GM12878 (cell line): ENCODE measurements around the gene BIRC3. TPM values are rescaled to one million over a fixed set of nuclear protein-coding genes. Genes with fewer than 3 reads are reported as not detected.

Experiments
- ATAC-seq: fragments of 200-7000 bp; cut with Tn5 transposase; 3 replicates; pipeline ENCODE4 v1.9.1; 2020; ENCODE audit warnings: mild to moderate bottlenecking, moderate library complexity
- BruUV-seq: library from RNA; stranded (reverse); fragments of 400-500 nt; replicated peaks from 2 replicates; lab custom pipeline; 2021; lab: Mats Ljungman, UMichigan
- CTCF ChIA-PET: fragments of 300-600 bp; sonication (Branson Sonifier 250); formaldehyde crosslinking; extraction: SDS; loops from one replicate; lab custom pipeline; 2021; ENCODE audit warnings: inconsistent platforms; lab: Yijun Ruan, JAX
- POLR2A ChIA-PET: fragments of 350-600 bp; formaldehyde crosslinking; extraction: SDS; loops from one replicate; lab custom pipeline; 2021; ENCODE audit warnings: inconsistent platforms; lab: Charles Lee
- RAD21 ChIA-PET: fragments of 300-600 bp; sonication (Branson Sonifier 250); formaldehyde crosslinking; loops from one replicate; lab custom pipeline; 2023; ENCODE audit warnings: antibody characterized with exemption; ENCODE audit not compliant: unreplicated experiment; lab: Charles Lee
- SMC1A ChIA-PET: fragments of 300-600 bp; sonication (Branson Sonifier 250); formaldehyde crosslinking; loops from one replicate; lab custom pipeline; 2023; ENCODE audit not compliant: unreplicated experiment, uncharacterized antibody; lab: Charles Lee
- DNase-seq: peaks from one replicate; pipeline ENCODE4 v3.0.0-alpha.2; 2011; ENCODE audit warnings: low read depth, low spot score
- FAIRE-seq: peaks from 3 replicates; lab custom pipeline; 2011; peaks lifted over from hg19 to GRCh38; lab: Jason Lieb, UNC
- H2AFZ ChIP-seq: 2 replicates; pipeline ENCODE4 v1.6.0; 2011; ENCODE audit warnings: low read depth, low read length, control low read depth; ENCODE audit not compliant: control insufficient read depth
- H3K27ac ChIP-seq: 2 replicates; pipeline ENCODE4 v1.5.1; 2011; ENCODE audit warnings: control low read depth; ENCODE audit not compliant: control insufficient read depth, insufficient read depth
- H3K27me3 ChIP-seq, 2 experiments: replicated peaks in 1 of 2; 2 replicates each; pipeline versions ENCODE4 v1.6.0 to v1.6.1; 2011; ENCODE audit warnings: low read length in 1 of 2; ENCODE audit not compliant: control insufficient read depth in 2 of 2, insufficient read depth in 2 of 2
- H3K36me3 ChIP-seq, 2 experiments: 2 replicates each; pipeline ENCODE4 v1.5.1; 2011; ENCODE audit warnings: low read length in 1 of 2; ENCODE audit not compliant: control insufficient read depth in 2 of 2, insufficient read depth in 2 of 2
- H3K4me1 ChIP-seq: 2 replicates; pipeline ENCODE4 v1.6.1; 2011; ENCODE audit warnings: mild to moderate bottlenecking, low read length, moderate library complexity, mixed read lengths; ENCODE audit not compliant: control insufficient read depth, insufficient read depth
- H3K4me2 ChIP-seq: 2 replicates; pipeline ENCODE4 v1.6.0; 2011; ENCODE audit warnings: control low read depth; ENCODE audit not compliant: control insufficient read depth, insufficient read depth
- H3K4me3 ChIP-seq: fragments of 200-600 bp; sonication (generic); 2 replicates; pipeline ENCODE4 v1.5.1; 2016
- H3K79me2 ChIP-seq: 2 replicates; pipeline ENCODE4 v1.6.0; 2011; ENCODE audit warnings: low read length; ENCODE audit not compliant: control insufficient read depth, insufficient read depth
- H3K9ac ChIP-seq: 2 replicates; pipeline ENCODE4 v1.8.0; 2011; ENCODE audit warnings: low read length, control low read depth, mixed read lengths; ENCODE audit not compliant: control insufficient read depth, insufficient read depth
- H3K9me3 ChIP-seq: replicated peaks from 3 replicates; pipeline ENCODE4 v1.5.1; 2011; ENCODE audit warnings: mild to moderate bottlenecking, low read length; ENCODE audit not compliant: control insufficient read depth, insufficient read depth
- H4K20me1 ChIP-seq: 2 replicates; pipeline ENCODE4 v1.6.0; 2011; ENCODE audit not compliant: control insufficient read depth, insufficient read depth
- FOXM1 ChIP-seq: IDR thresholded peaks from 2 replicates; pipeline ENCODE4 v1.6.1; 2012; ENCODE audit warnings: low read depth, mild to moderate bottlenecking, inconsistent platforms, low read length, moderate library complexity
- TCF7 ChIP-seq: IDR thresholded peaks from 2 replicates; pipeline ENCODE4 v1.6.1; 2014; ENCODE audit warnings: antibody characterized with exemption, borderline replicate concordance
- in situ Hi-C: fragments of 300-500 bp; cut with MboI; formaldehyde crosslinking; loops from 9 replicates; pipeline ENCODE4 v1.14.3; 2018; ENCODE audit warnings: mixed read lengths
- intact Hi-C: fragments of 100-400 bp; cut with micrococcal nuclease; formaldehyde crosslinking; loops from one replicate; pipeline ENCODE4 v1.14.2; 2022; ENCODE audit not compliant: unreplicated experiment
- polyA plus RNA-seq, 11 experiments: library from polyadenylated mRNA; depleted of rRNA in 4 of 11; unstranded in 6 of 11; stranded (reverse) in 5 of 11; fragments of >200 nt; fragmentation: Nextera tagmentation in 4 of 11; fragmentation: Illumina TruSeq in 1 of 11; extraction: Ambion mirVana in 4 of 11; extraction: Trizol in 1 of 11; gene quantifications; 1 replicate in 1 of 11; 2 replicates in 10 of 11; pipeline versions ENCODE4 v1.2.1 to v1.2.3, GENCODE V29; 2011 to 2016; ENCODE audit warnings: inconsistent platforms in 2 of 11, missing spikeins in 2 of 11, low read depth in 1 of 11
- total RNA-seq, 4 experiments: library from RNA; depleted of rRNA in 3 of 4; stranded (reverse); fragments of >200 nt in 3 of 4; fragmentation: Illumina TruSeq in 1 of 4; extraction: Trizol in 1 of 4; gene quantifications; 2 replicates each; pipeline versions ENCODE4 v1.2.1 to v1.2.3, GENCODE V29; 2013 to 2021
- TF ChIP-seq, protein P1 (sequence below): IDR thresholded peaks from 2 replicates; pipeline ENCODE4 v1.6.1; 2012; ENCODE audit warnings: improper control_type of control experiment, low read depth, low read length; ENCODE audit not compliant: insufficient replicate concordance
- TF ChIP-seq, protein P2 (sequence below): IDR thresholded peaks from 2 replicates; pipeline ENCODE4 v1.6.1; 2012; ENCODE audit warnings: low read depth, low read length, improper control_type of control experiment

BIRC3 gene
- total and polyA plus RNA-seq, 10 of the 15 experiments (the other 5 are each of a cell fraction or from before 2014, with no cell fraction given): 42.1 to 351 (median 83.7) TPM

DNA sequence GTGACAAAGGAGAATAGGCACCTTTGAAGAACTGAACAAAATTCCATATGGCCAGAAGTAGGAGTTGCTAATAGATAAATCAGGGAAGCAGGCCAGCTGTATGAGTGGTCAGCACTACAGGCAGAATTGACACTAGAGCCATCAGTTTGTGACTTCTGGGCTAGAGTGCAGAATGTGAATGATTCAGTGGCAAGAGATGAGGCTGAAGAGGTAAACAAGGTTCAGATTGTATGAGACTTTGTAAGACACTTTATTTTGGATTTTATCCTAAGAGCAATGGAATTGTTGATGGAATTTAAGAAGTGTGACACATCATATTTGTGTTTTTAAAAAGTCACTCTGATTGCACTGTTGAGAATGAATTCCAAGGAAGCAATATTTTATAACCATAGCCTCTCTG lies 12.9 kb downstream of the BIRC3 start:
- H3K27ac ChIP-seq: no peak overlapping the region
- no peak overlapping the region for H3K4me2 ChIP-seq
- no peak overlapping the region for H3K4me3 ChIP-seq
- peak; percentile 7; the same call in 1 of the 3 replicates for ATAC-seq
- SMC1A ChIA-PET: interaction anchor here (2.3 kb wide), 1 partner anchor 36 kb away, joined by 7 read pairs; no protein-coding TSS in a partner anchor
- no peaks in the 10 kb centered on the region for H3K9me3 ChIP-seq
- peaks cover 28% of the 10 kb centered on the region for H3K79me2 ChIP-seq
- RAD21 ChIA-PET: no interaction called here
- H2AFZ ChIP-seq: no peak overlapping the region
- H3K9ac ChIP-seq: no peak overlapping the region
- TF ChIP-seq, protein P1, sequence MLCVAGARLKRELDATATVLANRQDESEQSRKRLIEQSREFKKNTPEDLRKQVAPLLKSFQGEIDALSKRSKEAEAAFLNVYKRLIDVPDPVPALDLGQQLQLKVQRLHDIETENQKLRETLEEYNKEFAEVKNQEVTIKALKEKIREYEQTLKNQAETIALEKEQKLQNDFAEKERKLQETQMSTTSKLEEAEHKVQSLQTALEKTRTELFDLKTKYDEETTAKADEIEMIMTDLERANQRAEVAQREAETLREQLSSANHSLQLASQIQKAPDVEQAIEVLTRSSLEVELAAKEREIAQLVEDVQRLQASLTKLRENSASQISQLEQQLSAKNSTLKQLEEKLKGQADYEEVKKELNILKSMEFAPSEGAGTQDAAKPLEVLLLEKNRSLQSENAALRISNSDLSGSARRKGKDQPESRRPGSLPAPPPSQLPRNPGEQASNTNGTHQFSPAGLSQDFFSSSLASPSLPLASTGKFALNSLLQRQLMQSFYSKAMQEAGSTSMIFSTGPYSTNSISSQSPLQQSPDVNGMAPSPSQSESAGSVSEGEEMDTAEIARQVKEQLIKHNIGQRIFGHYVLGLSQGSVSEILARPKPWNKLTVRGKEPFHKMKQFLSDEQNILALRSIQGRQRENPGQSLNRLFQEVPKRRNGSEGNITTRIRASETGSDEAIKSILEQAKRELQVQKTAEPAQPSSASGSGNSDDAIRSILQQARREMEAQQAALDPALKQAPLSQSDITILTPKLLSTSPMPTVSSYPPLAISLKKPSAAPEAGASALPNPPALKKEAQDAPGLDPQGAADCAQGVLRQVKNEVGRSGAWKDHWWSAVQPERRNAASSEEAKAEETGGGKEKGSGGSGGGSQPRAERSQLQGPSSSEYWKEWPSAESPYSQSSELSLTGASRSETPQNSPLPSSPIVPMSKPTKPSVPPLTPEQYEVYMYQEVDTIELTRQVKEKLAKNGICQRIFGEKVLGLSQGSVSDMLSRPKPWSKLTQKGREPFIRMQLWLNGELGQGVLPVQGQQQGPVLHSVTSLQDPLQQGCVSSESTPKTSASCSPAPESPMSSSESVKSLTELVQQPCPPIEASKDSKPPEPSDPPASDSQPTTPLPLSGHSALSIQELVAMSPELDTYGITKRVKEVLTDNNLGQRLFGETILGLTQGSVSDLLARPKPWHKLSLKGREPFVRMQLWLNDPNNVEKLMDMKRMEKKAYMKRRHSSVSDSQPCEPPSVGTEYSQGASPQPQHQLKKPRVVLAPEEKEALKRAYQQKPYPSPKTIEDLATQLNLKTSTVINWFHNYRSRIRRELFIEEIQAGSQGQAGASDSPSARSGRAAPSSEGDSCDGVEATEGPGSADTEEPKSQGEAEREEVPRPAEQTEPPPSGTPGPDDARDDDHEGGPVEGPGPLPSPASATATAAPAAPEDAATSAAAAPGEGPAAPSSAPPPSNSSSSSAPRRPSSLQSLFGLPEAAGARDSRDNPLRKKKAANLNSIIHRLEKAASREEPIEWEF: no peak
- TF ChIP-seq TCF7 (no peak), FOXM1 (no peak)
- TF ChIP-seq, protein P2, sequence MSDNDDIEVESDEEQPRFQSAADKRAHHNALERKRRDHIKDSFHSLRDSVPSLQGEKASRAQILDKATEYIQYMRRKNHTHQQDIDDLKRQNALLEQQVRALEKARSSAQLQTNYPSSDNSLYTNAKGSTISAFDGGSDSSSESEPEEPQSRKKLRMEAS: no peak
- TF ChIP-seq, all 136 proteins: peak for 0
- POLR2A ChIA-PET: no interaction called here
- CTCF ChIA-PET: no interaction called here
- no peak for FAIRE-seq
- DNase-seq: no peak
- intact Hi-C loops (no loop called here), in situ Hi-C loops (no loop called here)
- BruUV-seq: no TSS peak
- Histone ChIP-seq H3K36me3 (peaks cover 10 to 44% of the 10 kb centered on the region in 2 experiments), H4K20me1 (no peaks in the 10 kb centered on the region), H3K4me1 (no peaks in the 10 kb centered on the region; the same call in 1 of the 2 replicates), H3K27me3 (no peaks in the 10 kb centered on the region)
